A549 (cell line): ENCODE measurements around the gene KRT15.

Source experiments
- CBX2 ChIP-seq: fragments of 200-600 bp; sonication (generic); IDR thresholded peaks from 2 replicates; pipeline ENCODE4 v1.6.1; 2016; ENCODE audit warnings: low read depth, mild to moderate bottlenecking, borderline replicate concordance
- E2F6 ChIP-seq: IDR thresholded peaks from 2 replicates; pipeline ENCODE4 v1.6.1; 2012; ENCODE audit warnings: low read depth, borderline replicate concordance
- ESRRA ChIP-seq: fragments of 150-350 bp; IDR thresholded peaks from 2 replicates; pipeline ENCODE4 v1.6.1; 2014; ENCODE audit warnings: mild to moderate bottlenecking, low read length, borderline replicate concordance
- FOXS1 ChIP-seq: fragments of 250-450 bp; sonication (Bioruptor Pico); IDR thresholded peaks from 2 replicates; pipeline ENCODE4 v1.5.0; 2020; ENCODE audit warnings: mild to moderate bottlenecking, moderate library complexity
- GATA3 ChIP-seq: IDR thresholded peaks from 2 replicates; pipeline ENCODE4 v1.6.1; 2012; ENCODE audit warnings: borderline replicate concordance
- HOXA7 ChIP-seq: fragments of 250-450 bp; sonication (Bioruptor Pico); IDR thresholded peaks from 2 replicates; pipeline ENCODE4 v1.5.0; 2020; ENCODE audit warnings: mild to moderate bottlenecking, moderate library complexity
- MAFK ChIP-seq: fragments of 450-650 bp; IDR thresholded peaks from 2 replicates; pipeline ENCODE4 v1.6.1; 2014; ENCODE audit not compliant: partially characterized antibody
- POLR2A ChIP-seq: IDR thresholded peaks from 2 replicates; pipeline ENCODE4 v1.6.1; 2012; ENCODE audit warnings: mild to moderate bottlenecking, low read length
- RAD21 ChIP-seq, 2 experiments: fragments of >200 bp in 1 of 2; sonication (Bioruptor Twin) in 1 of 2; formaldehyde crosslinking in 1 of 2; IDR thresholded peaks in 1 of 2; conservative IDR thresholded peaks in 1 of 2; 2 replicates in 1 of 2; 3 replicates in 1 of 2; pipeline ENCODE4 v1.6.1; 2012 to 2018; ENCODE audit warnings: inconsistent platforms in 1 of 2
- RCOR1 ChIP-seq: fragments of 150-350 bp; IDR thresholded peaks from 2 replicates; pipeline ENCODE4 v1.6.1; 2014; ENCODE audit warnings: antibody characterized with exemption, low read length, low read depth
- RFX5 ChIP-seq: fragments of 450-650 bp; IDR thresholded peaks from 2 replicates; pipeline ENCODE4 v1.7.1; 2014; ENCODE audit warnings: antibody characterized with exemption, mild to moderate bottlenecking, moderate library complexity
- SMC3 ChIP-seq: fragments of >200 bp; sonication (Bioruptor Twin); formaldehyde crosslinking; IDR thresholded peaks from 3 replicates; pipeline ENCODE4 v1.6.1; 2018; ENCODE audit warnings: inconsistent platforms
- TF ChIP-seq, protein P1 (sequence below): fragments of >200 bp; sonication (Bioruptor Twin); formaldehyde crosslinking; IDR thresholded peaks from 3 replicates; pipeline ENCODE4 v1.5.1; 2016
- TF ChIP-seq, protein P2 (sequence below): IDR thresholded peaks from 2 replicates; pipeline ENCODE4 v1.6.1; 2012

GRCh38 chr17:41549596-41550039, 30.9 kb upstream of the KRT15 start:
- TF ChIP-seq RCOR1, result no peak
- TF ChIP-seq, protein P1, sequence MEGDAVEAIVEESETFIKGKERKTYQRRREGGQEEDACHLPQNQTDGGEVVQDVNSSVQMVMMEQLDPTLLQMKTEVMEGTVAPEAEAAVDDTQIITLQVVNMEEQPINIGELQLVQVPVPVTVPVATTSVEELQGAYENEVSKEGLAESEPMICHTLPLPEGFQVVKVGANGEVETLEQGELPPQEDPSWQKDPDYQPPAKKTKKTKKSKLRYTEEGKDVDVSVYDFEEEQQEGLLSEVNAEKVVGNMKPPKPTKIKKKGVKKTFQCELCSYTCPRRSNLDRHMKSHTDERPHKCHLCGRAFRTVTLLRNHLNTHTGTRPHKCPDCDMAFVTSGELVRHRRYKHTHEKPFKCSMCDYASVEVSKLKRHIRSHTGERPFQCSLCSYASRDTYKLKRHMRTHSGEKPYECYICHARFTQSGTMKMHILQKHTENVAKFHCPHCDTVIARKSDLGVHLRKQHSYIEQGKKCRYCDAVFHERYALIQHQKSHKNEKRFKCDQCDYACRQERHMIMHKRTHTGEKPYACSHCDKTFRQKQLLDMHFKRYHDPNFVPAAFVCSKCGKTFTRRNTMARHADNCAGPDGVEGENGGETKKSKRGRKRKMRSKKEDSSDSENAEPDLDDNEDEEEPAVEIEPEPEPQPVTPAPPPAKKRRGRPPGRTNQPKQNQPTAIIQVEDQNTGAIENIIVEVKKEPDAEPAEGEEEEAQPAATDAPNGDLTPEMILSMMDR, result no peak
- TF ChIP-seq ESRRA, result no peak
- TF ChIP-seq, protein P2, sequence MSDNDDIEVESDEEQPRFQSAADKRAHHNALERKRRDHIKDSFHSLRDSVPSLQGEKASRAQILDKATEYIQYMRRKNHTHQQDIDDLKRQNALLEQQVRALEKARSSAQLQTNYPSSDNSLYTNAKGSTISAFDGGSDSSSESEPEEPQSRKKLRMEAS, result no peak
- TF ChIP-seq E2F6, result no peak
- no peak for TF ChIP-seq MAFK
- no peak for TF ChIP-seq RAD21 (conservative IDR thresholded peaks at IDR 0.05 in 1 of 2, IDR thresholded peaks at IDR 0.05 in 1 of 2)
- no peak for TF ChIP-seq FOXS1 (CRISPR knock-in tag)
- no peak for TF ChIP-seq HOXA7 (CRISPR knock-in tag)
- TF ChIP-seq GATA3, result no peak
- TF ChIP-seq RFX5, result no peak
- no peak for TF ChIP-seq SMC3
- no peak for TF ChIP-seq POLR2A
- no peak for TF ChIP-seq CBX2
